Eye (tissue), 1 donor: ENCODE results near the gene SAMD5.

Experiments
- DNase-seq: peaks from one replicate; pipeline ENCODE4 v3.0.0-alpha.2; 2015

SAMD5 gene

DNA sequence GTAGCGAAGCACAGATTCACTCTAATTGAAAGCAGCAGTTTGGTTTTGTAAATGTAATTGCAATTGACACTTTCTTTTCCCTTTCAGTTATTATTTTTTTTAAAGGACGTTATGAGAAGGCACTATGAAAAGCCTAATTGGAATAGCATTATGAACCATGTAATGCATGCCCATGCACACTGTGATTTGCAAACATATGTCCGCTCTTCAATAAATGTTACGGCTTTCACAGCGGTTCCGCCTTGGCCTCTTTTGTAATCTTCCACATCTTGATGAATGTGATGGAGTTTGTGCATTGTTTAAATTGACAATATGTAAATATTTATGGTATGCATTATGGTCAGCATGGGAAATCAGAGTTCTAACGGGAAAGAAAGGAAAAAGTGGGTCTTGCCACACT is 61.3 kb downstream of the SAMD5 start:
- peak; percentile 63 for DNase-seq

DNA sequence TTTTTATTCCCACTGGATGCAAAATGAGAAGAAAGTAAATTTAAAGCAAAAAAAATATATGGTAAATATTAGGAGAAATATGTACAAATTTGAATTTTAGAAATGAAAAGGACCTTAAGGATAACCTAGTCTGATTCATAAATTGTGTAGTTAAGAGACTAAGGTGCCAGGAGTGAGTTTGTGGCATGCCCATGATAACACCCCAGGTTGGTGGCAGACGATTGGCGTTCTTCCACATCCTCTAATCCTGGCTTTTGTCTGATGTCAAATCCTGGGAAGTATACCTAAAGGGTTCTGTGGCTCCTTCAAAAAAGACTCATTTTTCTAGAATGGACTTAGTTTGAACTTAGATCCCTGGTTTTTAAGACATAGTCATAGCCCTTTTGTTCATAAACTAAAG is 62.2 kb downstream of the SAMD5 start:
- no peak for DNase-seq

DNA sequence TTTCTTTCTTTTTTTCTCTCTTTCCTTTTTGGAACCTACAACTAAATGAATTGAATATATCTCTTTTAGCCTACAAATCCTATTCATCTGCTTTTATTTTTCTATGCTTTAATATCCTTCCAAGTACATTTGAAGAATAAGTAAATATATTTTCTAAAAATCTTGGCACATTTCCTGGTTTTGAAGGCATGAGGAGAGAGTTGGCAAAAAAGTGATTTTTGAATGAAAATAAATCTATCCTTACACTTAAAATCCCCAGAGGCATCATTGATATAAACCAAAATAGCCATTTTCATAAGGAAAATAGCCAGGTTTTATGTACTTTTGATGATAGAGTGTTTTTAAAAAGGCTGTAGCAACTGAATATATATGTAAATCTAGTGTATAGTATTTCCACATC is 69.0 kb downstream of the SAMD5 start:
- DNase-seq = peak; percentile 59

DNA sequence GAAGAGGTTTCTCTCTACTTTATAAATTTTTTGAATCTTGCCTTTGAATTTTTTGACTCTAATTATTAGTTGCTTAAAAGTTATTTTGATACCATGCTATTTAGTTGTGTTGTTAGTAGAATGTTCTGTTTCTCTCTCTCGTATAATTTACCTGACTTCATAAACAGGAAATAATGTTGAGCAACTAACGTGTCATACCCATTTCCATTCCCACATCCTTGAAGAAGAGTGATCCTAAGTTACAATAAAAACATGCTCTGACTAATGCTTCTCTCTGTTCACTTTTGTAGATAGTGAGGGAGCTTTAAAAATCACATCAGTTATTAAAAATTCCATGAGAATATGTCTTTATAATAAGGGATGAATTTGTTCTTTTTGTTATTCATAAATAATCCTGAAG is 69.7 kb downstream of the SAMD5 start:
- no peak for DNase-seq

DNA sequence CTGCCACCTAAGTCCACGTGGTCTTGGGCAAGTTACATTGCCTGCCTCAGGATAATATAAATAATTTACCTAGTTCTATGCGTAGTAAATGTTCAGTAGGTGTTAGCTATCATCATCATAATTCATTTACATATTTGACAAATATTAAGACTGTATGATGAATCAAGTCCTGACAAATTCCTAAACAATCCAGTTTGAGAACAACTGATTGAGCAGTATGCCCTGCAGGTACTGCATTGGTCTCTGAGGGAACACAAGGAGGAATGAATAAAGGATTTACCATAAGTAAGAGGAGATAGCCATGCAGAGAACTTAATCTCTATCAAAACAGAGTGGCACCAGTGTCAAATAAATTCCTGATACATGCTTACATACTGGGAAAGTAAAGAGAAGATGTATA is 70.4 kb downstream of the SAMD5 start:
- no peak for DNase-seq

DNA sequence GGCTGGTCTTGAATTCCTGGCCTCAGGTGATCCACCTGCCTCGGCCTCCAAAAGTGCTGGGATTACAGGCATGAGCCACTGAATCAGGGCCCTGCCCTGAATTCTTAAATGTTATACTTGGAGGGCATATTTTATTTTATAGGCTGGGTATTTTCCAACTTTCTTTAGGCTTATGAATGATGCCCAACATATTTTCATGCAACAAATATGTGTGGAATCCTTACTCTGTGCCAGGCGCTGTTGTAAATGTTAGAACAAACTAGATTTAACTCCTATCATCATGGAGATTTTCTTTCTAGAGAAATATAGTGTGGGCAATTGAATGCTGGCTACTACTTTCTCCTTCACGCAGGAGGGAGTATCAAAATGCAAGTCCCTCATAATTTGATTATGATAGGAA is 71.2 kb downstream of the SAMD5 start:
- no peak for DNase-seq

DNA sequence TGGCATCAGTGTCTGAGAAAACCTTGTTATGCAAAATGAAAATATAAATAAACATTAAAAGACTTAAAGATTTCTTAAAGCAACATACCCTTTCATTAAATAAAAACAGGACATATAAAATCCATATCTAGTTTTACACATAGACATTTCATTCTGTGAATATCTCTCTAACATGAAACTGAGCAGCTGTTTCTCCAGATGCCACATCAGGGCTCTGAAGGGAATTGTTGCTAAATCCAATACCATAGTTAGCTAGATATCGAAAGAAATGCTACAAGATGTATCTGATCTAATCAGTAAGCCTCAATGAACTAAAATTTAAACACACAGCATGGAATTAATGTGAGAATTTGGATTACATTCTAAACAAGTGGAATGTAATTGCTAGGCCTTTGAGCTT is 74.5 kb downstream of the SAMD5 start:
- no peak for DNase-seq

DNA sequence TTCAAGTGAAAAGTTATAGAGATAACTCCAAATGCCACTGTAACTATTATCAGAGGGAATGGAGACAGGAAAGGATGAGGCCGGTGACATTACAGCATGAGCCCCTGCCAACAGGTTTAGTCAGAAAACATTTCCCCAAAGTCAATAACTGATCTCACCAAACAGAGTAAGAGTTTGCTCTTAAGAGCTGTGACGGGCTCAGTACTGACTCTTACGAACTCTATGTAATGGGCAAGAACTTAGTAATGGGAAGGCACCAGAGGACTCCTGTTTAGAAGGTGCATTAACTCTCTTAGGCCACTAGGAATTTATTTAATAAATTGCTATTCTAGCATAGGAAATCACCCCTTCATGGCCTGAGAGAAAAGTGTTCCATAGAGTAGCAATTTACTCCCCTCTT is 76.8 kb downstream of the SAMD5 start:
- DNase-seq = no peak

DNA sequence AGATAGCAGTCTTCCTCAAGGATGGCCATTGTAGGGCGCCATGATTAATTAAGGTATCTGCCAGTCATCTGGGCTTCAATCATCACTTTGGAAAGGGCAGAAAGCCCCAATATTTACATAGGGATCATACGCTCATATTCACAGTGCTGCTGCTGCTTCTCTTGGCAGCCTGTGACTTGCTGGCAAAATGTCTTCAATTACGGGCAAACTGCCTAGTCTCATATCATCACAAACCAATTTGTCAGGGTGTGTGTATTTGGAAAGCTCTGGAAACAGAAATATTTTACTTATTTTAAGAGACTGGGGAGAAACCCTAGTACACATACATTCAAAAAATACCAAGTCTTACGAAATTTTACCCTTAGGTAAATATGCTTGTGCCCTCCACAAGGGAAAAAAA is 77.6 kb downstream of the SAMD5 start:
- DNase-seq = peak; percentile 72

DNA sequence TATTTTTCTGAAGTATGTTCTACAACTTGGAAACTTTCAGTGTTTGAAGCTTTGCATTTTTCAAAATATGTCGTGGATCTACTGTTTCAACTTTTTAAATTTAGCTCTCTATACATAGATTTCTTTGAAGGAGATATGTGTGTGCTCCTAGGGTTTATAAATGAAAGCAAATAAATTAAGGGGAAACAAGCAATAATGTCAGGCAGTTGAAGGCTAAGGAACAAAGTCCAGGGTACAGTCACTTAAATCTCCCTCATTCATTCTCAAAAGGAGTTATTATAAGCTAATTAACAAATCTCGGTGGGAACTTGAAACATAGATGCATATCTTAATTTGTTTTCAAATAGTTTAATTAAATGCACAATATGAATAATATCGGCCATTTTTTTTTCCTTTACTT is 79.4 kb downstream of the SAMD5 start:
- no peak for DNase-seq

DNA sequence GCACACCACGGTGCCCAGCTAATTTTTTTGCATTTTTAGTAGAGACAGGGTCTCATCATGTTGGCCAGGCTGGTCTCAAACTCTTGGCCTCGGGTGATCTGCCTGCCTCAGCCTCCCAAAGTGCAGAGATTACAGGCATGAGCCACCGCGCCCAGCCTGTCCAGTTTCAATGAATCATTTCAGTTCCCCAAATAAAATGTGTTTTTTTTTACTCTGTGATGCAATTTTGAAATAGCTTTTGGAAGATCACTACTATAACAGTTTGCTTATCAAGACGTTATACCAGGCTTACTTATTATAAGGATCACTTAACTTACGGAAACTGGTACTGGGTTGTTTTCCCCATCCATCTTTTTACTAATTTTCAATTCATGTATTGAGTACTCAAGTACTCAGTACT is 80.0 kb downstream of the SAMD5 start:
- DNase-seq = no peak

DNA sequence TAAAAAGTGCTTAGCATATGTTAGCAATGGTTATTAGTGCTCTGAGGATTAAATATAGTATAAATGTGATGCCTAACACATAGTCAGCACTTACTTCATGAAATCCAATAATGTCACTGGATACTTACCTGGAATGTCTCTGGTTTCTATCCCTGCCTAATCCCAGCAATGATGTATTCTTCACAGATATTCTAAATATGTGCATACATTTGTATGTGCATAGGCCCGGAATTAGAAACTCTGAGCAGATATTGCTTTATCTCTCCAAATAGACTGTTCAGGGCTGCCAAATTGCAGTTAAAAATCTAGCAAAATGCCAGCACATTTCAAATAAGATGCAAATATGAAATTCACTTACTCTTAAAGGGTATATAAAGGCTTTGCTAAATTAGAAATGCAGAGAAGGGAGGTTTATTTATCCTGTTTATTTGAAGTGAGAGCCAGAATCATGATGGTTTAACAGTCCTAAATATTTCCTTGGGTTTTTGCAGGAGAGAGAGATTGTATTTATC is 81.3 kb downstream of the SAMD5 start:
- DNase-seq = no peak

DNA sequence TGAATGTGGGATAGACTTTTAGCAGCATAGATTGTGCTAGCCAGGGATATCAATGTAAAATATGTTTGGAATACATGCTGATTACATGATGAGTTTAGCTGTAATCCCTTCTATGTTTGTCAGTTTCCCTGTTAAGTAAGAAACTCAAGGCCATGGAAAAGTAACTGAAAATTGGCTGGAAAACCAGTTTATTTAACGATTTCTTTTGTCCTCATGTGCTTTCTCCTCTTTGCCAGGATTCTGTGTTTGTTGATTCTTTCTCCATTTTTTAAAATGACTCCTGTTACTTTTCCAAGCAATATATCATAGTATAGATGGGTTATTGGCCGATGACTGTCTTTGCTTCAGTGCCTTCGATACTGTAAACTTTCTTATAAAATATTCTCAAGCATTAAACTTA is 87.5 kb downstream of the SAMD5 start:
- no peak for DNase-seq

DNA sequence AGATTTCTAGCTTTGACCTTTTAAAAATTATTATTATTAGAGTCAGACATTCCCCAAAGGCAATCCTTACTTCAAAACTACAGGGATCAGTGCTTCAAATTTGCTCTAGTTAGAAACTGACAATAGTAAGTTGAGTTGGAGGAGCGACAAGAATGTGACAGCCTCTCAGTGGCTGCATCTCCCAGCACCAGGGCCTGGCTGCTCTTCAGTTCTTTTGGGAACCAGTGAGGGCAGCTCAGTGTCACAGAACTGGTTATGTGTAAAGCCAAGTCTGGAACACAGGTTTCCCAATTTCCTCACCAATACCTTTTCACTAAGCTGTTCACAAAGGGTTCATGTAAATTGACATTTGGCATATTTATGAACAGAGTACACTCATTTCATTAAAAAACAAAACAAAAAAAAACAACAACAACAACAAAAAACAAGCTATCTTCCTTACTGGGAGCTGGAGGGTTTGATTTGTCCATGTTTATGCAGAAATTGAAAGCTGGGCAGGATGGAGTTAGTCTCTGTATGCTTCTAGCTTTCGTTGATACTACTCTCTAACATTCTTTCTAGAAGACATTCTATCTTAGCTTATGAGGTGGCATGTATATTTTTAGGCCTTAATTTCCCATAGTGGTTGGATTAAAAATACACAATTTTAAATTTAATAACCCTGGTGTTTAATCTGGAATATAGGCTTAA is 95.0 kb downstream of the SAMD5 start:
- no peak for DNase-seq

DNA sequence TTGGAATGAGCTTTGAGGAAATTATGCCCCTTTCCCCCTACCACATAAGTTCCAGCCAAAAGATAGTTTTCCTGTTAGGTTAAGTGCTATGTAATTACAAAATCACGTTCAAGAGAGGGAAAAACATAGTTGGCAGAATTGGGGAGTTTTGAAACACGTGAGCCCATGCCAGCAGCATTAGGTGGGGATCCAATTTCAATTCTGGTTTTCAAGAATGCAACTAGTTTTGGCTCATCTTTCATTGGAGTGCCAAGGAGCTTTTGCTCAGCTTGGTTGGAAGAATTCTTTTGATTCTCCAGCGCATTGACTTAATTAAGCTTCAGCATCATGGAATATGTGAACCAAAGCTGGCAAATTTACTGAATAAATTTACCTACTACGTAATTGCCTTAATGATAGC is 95.9 kb downstream of the SAMD5 start:
- DNase-seq = no peak

DNA sequence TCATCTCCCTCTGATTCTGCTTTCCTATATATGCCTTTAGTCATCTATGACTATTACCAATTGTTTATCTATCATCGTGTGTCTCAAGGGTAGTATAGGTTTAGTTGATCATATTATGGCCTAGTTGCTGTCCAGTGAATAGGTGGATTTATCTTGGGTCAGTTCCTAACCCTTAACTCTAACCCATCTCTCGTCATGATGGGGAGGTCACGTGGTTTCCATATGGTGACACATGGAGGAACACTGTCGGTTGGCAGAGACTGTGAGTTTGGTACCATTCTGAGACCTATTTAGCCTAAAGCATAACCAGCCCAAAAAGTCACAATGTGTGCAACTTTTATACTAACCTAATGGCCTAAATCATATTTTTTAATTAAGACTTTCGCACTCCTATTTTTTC is 103.5 kb downstream of the SAMD5 start:
- DNase-seq = no peak

DNA sequence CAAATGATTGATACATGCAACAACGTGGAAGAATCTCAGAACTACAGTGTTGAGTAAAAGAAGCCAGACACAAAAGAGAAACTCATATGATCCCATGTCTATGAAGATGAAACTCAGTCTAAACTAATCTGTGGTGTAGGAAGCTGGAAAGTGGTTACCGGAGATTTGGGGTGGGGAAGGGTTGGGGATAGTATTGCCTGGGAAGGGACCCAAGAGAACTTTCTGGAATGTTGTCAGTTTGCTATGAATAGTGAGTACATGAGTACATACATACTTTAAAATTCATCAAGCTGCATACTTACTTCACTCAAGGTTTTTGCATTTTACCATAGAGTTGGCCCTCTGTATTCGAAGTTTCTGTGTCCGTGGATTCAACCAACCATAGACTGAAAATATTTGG is 106.0 kb downstream of the SAMD5 start:
- no peak for DNase-seq

DNA sequence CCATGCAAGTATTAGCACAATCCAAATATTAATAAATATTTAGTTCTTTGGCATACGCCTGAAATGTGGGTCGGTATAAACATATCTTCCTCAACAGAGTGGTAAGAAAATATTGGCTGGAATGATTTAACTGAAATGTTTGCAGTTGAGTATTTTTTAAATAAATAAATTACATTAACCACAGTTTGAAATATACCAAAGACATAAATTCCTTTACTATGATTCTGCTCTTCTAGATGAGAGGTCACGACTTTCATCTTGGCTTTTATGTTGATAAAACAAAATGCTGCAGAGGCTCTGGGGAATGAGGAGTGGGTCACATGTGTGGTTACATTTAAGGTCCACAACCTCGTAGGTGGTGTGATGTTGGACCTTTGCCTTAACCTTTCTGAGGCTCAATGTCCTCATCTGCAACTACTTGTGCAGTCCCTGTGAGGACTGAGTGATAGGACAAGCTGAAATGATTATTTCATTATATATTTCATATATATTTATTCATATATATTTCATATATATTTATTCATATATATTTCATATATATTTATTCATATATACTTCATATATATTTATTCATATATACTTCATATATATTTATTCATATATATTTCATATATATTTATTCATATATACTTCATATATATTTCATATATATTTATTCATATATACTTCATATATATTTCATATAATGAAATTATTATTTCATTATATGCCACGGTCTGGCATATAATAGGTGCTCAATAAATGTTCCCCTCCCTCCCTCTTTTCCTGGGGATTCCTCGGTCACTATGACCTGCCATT is 107.4 kb downstream of the SAMD5 start:
- no peak for DNase-seq

DNA sequence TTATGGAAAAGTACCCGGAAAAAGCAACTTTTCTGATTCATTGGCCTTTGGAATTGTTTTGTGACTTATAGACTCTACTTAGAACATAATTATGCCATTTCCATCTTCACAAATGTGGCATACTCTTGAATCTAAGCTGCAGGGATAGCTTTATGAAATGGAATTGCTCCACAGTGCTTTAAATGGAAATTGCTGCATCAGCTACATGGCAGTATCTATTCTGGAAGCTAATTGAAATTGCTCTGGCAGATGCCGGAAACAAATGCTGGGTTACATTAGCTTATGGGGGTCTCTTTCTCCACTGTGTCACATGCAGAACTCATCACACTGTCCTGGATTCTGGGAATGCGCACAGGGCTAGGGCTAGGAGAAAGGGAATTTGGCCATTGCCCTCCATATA is 108.9 kb downstream of the SAMD5 start:
- no peak for DNase-seq

DNA sequence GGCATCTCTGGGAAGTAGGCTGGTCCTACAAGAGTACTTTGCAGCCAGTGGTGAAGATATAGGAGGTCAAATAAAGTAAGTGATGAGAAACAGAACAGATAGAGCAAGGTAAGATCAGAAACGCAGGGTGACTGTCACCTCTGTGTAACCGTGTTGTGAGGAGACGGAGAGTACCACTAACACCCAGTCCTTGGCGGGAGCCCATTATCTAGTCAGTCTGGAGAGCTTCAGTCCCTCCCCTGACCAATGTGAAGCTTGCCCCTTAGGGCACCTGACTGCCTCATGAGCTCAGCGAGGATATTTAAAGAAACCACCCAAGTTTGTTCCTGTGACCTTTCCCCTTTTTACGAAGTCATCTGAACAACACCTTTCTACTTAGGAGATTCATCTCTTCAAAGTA is 110.0 kb downstream of the SAMD5 start:
- DNase-seq = no peak

DNA sequence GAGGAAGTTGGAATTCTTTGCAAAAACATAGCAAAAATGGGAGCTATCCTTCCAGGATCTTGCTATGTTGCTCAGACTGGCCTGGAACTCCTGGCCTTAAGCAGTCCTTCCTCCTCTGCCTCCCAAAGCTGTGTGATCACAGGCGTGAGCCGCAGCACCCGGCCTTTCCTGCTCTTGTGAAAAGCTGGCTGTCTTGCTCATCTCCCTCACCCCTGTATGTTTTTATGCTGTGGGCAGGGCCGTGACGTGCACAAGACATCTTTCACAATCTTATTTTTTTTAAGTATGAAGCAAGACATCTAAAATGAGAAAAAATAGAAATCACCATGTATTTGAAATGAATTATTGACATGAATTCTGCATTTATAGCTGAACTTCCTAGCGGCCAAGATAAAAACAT is 110.4 kb downstream of the SAMD5 start:
- DNase-seq = no peak
